Heart left ventricle (tissue), 13 donors: ENCODE results near the gene MYEF2.

Source experiments
- POLR2A ChIP-seq, 2 donors: fragments of 450-650 bp; IDR thresholded peaks; one replicate each; pipeline ENCODE4 v1.6.1; 2017; ENCODE audit warnings: antibody characterized with exemption in 2 of 2, mild to moderate bottlenecking in 2 of 2, moderate library complexity in 2 of 2
- TF ChIP-seq, protein P1 (sequence below), 12 donors: fragments of 200-600 bp; sonication (generic) in 4 of 12; IDR thresholded peaks; one replicate each; pipeline versions ENCODE4 v1.5.0 to v1.8.0; 2018 to 2022; ENCODE audit warnings: antibody characterized with exemption in 12 of 12, mild to moderate bottlenecking in 5 of 12
- donor health status: ischemic (EF 13 %, LVEDD 7.1; RV severe dilation, severe dysfunction).
- donor health status: DM: no; HTN: yes; CAD: no.
- donor health status: DM: no; HTN: no; CAD: no.
- donor health status: ischemic (EF 25% LVEDD 6.9; RV normal size, moderate dysfunction).
- donor health status: ischemic (EF 25% LVEDD 5.7; RV mildly dilated, moderate dysfunction).
- donor health status: ischemic (EF 35%, LVEDD 5.7; RV mildly dilated, moderate dysfunction).
- donor health status: nonischemic (EF 11% LVEDD 7.7; RV severe dilation, severe dysfunction).
- donor health status: DM: yes; HTN: yes; CAD: no.
- donor health status: PGD.
- donor health status: ischemic (EF 29% LVEDD 5.4; RV normal size, mild dysfunction).
- donor health status: nonischemic (EF 23%, LVEDD 6.1; RV moderate dilation, normal function).

DNA sequence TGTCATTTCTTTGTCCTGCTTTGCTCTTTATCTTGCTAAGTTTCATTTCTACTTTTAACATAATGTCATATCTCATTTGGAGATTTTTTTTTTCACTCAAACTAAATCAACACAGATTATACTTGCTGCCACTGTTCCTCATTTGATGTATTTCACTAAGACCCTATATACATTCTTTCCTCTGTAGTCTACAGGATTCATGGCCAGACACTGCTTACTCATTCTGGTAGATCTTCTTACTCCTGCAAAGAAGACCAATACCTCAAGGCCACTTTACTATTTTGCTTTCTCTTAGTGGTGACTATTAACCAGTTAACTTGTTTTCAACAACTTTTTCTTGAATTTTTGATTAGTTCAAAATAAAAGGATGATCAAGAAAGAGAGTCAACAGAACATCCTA, 30.7 kb downstream of the MYEF2 start:
- TF ChIP-seq, protein P1, sequence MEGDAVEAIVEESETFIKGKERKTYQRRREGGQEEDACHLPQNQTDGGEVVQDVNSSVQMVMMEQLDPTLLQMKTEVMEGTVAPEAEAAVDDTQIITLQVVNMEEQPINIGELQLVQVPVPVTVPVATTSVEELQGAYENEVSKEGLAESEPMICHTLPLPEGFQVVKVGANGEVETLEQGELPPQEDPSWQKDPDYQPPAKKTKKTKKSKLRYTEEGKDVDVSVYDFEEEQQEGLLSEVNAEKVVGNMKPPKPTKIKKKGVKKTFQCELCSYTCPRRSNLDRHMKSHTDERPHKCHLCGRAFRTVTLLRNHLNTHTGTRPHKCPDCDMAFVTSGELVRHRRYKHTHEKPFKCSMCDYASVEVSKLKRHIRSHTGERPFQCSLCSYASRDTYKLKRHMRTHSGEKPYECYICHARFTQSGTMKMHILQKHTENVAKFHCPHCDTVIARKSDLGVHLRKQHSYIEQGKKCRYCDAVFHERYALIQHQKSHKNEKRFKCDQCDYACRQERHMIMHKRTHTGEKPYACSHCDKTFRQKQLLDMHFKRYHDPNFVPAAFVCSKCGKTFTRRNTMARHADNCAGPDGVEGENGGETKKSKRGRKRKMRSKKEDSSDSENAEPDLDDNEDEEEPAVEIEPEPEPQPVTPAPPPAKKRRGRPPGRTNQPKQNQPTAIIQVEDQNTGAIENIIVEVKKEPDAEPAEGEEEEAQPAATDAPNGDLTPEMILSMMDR (IDR thresholded peaks at IDR 0.05), result no peak
- TF ChIP-seq POLR2A (IDR thresholded peaks at IDR 0.05), result no peak
